ENCODE results near the gene GALNT18.

GRCh38 chr11:11332141-11332710, 289.6 kb downstream of the GALNT18 start:
- TF ChIP-seq POU6F1 (CRISPR knock-in tag; IDR thresholded peaks at IDR 0.05; ENCODE audit: borderline replicate concordance, low read depth) (no peak), ZNF8 (CRISPR knock-in tag; IDR thresholded peaks at IDR 0.05) (no peak), OSR1 (CRISPR knock-in tag; IDR thresholded peaks at IDR 0.05) (no peak), ARNTL (CRISPR knock-in tag; IDR thresholded peaks at IDR 0.05; ENCODE audit: borderline replicate concordance, low read depth) (no peak), ZNF70 (CRISPR knock-in tag; IDR thresholded peaks at IDR 0.05) (no peak), ESRRG (CRISPR knock-in tag; IDR thresholded peaks at IDR 0.05) (no peak), GLIS3 (CRISPR knock-in tag; IDR thresholded peaks at IDR 0.05) (no peak), TCF4 (CRISPR knock-in tag; IDR thresholded peaks at IDR 0.05; ENCODE audit: borderline replicate concordance) (no peak), ZC3H10 (CRISPR knock-in tag; IDR thresholded peaks at IDR 0.05) (no peak)
- TF ChIP-seq, protein P1, sequence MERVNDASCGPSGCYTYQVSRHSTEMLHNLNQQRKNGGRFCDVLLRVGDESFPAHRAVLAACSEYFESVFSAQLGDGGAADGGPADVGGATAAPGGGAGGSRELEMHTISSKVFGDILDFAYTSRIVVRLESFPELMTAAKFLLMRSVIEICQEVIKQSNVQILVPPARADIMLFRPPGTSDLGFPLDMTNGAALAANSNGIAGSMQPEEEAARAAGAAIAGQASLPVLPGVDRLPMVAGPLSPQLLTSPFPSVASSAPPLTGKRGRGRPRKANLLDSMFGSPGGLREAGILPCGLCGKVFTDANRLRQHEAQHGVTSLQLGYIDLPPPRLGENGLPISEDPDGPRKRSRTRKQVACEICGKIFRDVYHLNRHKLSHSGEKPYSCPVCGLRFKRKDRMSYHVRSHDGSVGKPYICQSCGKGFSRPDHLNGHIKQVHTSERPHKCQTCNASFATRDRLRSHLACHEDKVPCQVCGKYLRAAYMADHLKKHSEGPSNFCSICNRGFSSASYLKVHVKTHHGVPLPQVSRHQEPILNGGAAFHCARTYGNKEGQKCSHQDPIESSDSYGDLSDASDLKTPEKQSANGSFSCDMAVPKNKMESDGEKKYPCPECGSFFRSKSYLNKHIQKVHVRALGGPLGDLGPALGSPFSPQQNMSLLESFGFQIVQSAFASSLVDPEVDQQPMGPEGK (CRISPR knock-in tag; IDR thresholded peaks at IDR 0.05; ENCODE audit: borderline replicate concordance) = no peak
- TF ChIP-seq, protein P2, sequence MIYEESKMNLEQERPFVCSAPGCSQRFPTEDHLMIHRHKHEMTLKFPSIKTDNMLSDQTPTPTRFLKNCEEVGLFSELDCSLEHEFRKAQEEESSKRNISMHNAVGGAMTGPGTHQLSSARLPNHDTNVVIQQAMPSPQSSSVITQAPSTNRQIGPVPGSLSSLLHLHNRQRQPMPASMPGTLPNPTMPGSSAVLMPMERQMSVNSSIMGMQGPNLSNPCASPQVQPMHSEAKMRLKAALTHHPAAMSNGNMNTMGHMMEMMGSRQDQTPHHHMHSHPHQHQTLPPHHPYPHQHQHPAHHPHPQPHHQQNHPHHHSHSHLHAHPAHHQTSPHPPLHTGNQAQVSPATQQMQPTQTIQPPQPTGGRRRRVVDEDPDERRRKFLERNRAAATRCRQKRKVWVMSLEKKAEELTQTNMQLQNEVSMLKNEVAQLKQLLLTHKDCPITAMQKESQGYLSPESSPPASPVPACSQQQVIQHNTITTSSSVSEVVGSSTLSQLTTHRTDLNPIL (CRISPR knock-in tag; IDR thresholded peaks at IDR 0.05; ENCODE audit: low read depth) = no peak

Data from SK-N-SH treated with all-trans-retinoic acid at 6 μM for 48 hours (cell line).